ENCODE results near the gene IRX4. TPM values are rescaled to one million over a fixed set of nuclear protein-coding genes. Genes with fewer than 3 reads are reported as not detected.

IRX4 gene
- total and polyA plus RNA-seq, 9 donors: 0.13 to 3.4 (median 0.48) TPM

- 10% methylated on average over 20 of the region's 24 CpGs for WGBS (ENCODE audit: insufficient coverage)
- Histone ChIP-seq H3K9me3 (replicated peaks; ENCODE audit: control insufficient read depth, low read depth, low read length) (no peaks in the 10 kb centered on the region), H3K4me1 (ENCODE audit: control insufficient read depth, insufficient read depth, low read length) (peaks cover 23% of the 10 kb centered on the region), H3K27me3 (ENCODE audit: control insufficient read depth, insufficient read depth, low read length) (peaks cover 96% of the 10 kb centered on the region), H3K36me3 (ENCODE audit: control insufficient read depth, insufficient read depth, low read length) (no peaks in the 10 kb centered on the region), H3K27ac (ENCODE audit: low read length) (no peak overlapping the region), H3K4me3 (ENCODE audit: low read length) (no peak overlapping the region)
- no peak for DNase-seq
Observed at GRCh38 chr5:1884678-1885403, 2.1 kb upstream of the IRX4 start.

- H3K27me3 ChIP-seq (ENCODE audit: control insufficient read depth, insufficient read depth, low read length): peaks cover 96% of the 10 kb centered on the region
- WGBS (ENCODE audit: insufficient coverage): 6% methylated on average over 26 of the region's 49 CpGs
- H3K36me3 ChIP-seq (ENCODE audit: control insufficient read depth, insufficient read depth, low read length): no peaks in the 10 kb centered on the region
- peaks cover 23% of the 10 kb centered on the region for H3K4me1 ChIP-seq (ENCODE audit: control insufficient read depth, insufficient read depth, low read length)
- H3K4me3 ChIP-seq (ENCODE audit: low read length): peak overlapping the region; percentile 5
- no peak for DNase-seq
- no peaks in the 10 kb centered on the region for H3K9me3 ChIP-seq (replicated peaks; ENCODE audit: control insufficient read depth, low read depth, low read length)
- no peak overlapping the region for H3K27ac ChIP-seq (ENCODE audit: low read length)
Observed at GRCh38 chr5:1883925-1884677, 1.4 kb upstream of the IRX4 start.

GRCh38 chr5:1883120-1883924, 597 bp upstream of the IRX4 start:
- H3K9me3 ChIP-seq (replicated peaks; ENCODE audit: control insufficient read depth, low read depth, low read length): no peaks in the 10 kb centered on the region
- H3K27me3 ChIP-seq (ENCODE audit: control insufficient read depth, insufficient read depth, low read length): peaks cover 96% of the 10 kb centered on the region
- under 1% methylated on average over 66 of the region's 78 CpGs for WGBS (ENCODE audit: insufficient coverage)
- no peak overlapping the region for H3K27ac ChIP-seq (ENCODE audit: low read length)
- H3K4me3 ChIP-seq (ENCODE audit: low read length): peak overlapping the region; percentile 34
- no peak for DNase-seq
- no peaks in the 10 kb centered on the region for H3K36me3 ChIP-seq (ENCODE audit: control insufficient read depth, insufficient read depth, low read length)
- H3K4me1 ChIP-seq (ENCODE audit: control insufficient read depth, insufficient read depth, low read length): peaks cover 23% of the 10 kb centered on the region

- no peaks in the 10 kb centered on the region for H3K36me3 ChIP-seq (ENCODE audit: control insufficient read depth, insufficient read depth, low read length)
- no peak overlapping the region for H3K27ac ChIP-seq (ENCODE audit: low read length)
- no peak for DNase-seq
- H3K4me1 ChIP-seq (ENCODE audit: control insufficient read depth, insufficient read depth, low read length): peaks cover 23% of the 10 kb centered on the region
- H3K4me3 ChIP-seq (ENCODE audit: low read length): no peak overlapping the region
- no peaks in the 10 kb centered on the region for H3K9me3 ChIP-seq (replicated peaks; ENCODE audit: control insufficient read depth, low read depth, low read length)
- WGBS (ENCODE audit: insufficient coverage): 6% methylated on average over 57 of the region's 59 CpGs
- H3K27me3 ChIP-seq (ENCODE audit: control insufficient read depth, insufficient read depth, low read length): peaks cover 99% of the 10 kb centered on the region
Observed at GRCh38 chr5:1881731-1882336, 891 bp downstream of the IRX4 start.

GRCh38 chr5:1881098-1881572, 1.6 kb downstream of the IRX4 start:
- WGBS (ENCODE audit: insufficient coverage): 0% methylated on average over 7 of the region's 10 CpGs
- DNase-seq: no peak
- H3K27me3 ChIP-seq (ENCODE audit: control insufficient read depth, insufficient read depth, low read length): peaks cover 99% of the 10 kb centered on the region
- no peaks in the 10 kb centered on the region for H3K36me3 ChIP-seq (ENCODE audit: control insufficient read depth, insufficient read depth, low read length)
- H3K27ac ChIP-seq (ENCODE audit: low read length): no peak overlapping the region
- H3K4me3 ChIP-seq (ENCODE audit: low read length): no peak overlapping the region
- no peaks in the 10 kb centered on the region for H3K9me3 ChIP-seq (replicated peaks; ENCODE audit: control insufficient read depth, low read depth, low read length)
- peaks cover 26% of the 10 kb centered on the region for H3K4me1 ChIP-seq (ENCODE audit: control insufficient read depth, insufficient read depth, low read length)

- H3K27ac ChIP-seq (ENCODE audit: low read length): no peak overlapping the region
- no peak for DNase-seq
- H3K9me3 ChIP-seq (replicated peaks; ENCODE audit: control insufficient read depth, low read depth, low read length): no peaks in the 10 kb centered on the region
- WGBS (ENCODE audit: insufficient coverage): 17% methylated on average over 13 of the region's 19 CpGs
- H3K36me3 ChIP-seq (ENCODE audit: control insufficient read depth, insufficient read depth, low read length): no peaks in the 10 kb centered on the region
- H3K4me3 ChIP-seq (ENCODE audit: low read length): no peak overlapping the region
- H3K4me1 ChIP-seq (ENCODE audit: control insufficient read depth, insufficient read depth, low read length): peaks cover 33% of the 10 kb centered on the region
- H3K27me3 ChIP-seq (ENCODE audit: control insufficient read depth, insufficient read depth, low read length): peaks cover 99% of the 10 kb centered on the region
Observed at GRCh38 chr5:1880377-1881025, 2.2 kb downstream of the IRX4 start.

GRCh38 chr5:1879292-1880263, 3.1 kb downstream of the IRX4 start:
- no peaks in the 10 kb centered on the region for H3K36me3 ChIP-seq (ENCODE audit: control insufficient read depth, insufficient read depth, low read length)
- H3K27me3 ChIP-seq (ENCODE audit: control insufficient read depth, insufficient read depth, low read length): peaks cover 99% of the 10 kb centered on the region
- WGBS (ENCODE audit: insufficient coverage): 8% methylated on average over 33 of the region's 48 CpGs
- no peak for DNase-seq
- H3K4me3 ChIP-seq (ENCODE audit: low read length): no peak overlapping the region
- H3K4me1 ChIP-seq (ENCODE audit: control insufficient read depth, insufficient read depth, low read length): peaks cover 42% of the 10 kb centered on the region
- no peak overlapping the region for H3K27ac ChIP-seq (ENCODE audit: low read length)
- no peaks in the 10 kb centered on the region for H3K9me3 ChIP-seq (replicated peaks; ENCODE audit: control insufficient read depth, low read depth, low read length)

GRCh38 chr5:1878050-1878849, 4.5 kb downstream of the IRX4 start:
- Histone ChIP-seq H3K4me3 (ENCODE audit: low read length) (no peak overlapping the region), H3K27me3 (ENCODE audit: control insufficient read depth, insufficient read depth, low read length) (peaks cover 99% of the 10 kb centered on the region), H3K27ac (ENCODE audit: low read length) (no peak overlapping the region), H3K4me1 (ENCODE audit: control insufficient read depth, insufficient read depth, low read length) (peaks cover 33% of the 10 kb centered on the region), H3K36me3 (ENCODE audit: control insufficient read depth, insufficient read depth, low read length) (no peaks in the 10 kb centered on the region), H3K9me3 (replicated peaks; ENCODE audit: control insufficient read depth, low read depth, low read length) (no peaks in the 10 kb centered on the region)
- no peak for DNase-seq
- 2% methylated on average over 73 of the region's 79 CpGs for WGBS (ENCODE audit: insufficient coverage)

Measured in muscle of leg (tissue), 11 donors.